Gastrocnemius medialis (tissue), 4 donors: Measurements from ENCODE around the gene HBQ1. TPM values are rescaled to one million over a fixed set of nuclear protein-coding genes. Genes with fewer than 3 reads are reported as not detected.
"Not testable (repeated sequence)": the region's sequence is repeated elsewhere in the genome, so short reads cannot be mapped to it uniquely, and the experiment has no call there.

Source experiments
- ATAC-seq, 2 donors: fragments of 150-250 bp; one replicate each; pipeline ENCODE4 v1.9.1; 2016
- DNase-seq, 2 donors: peaks; one replicate each; pipeline ENCODE4 v3.0.0-alpha.2; 2019
- H3K27ac ChIP-seq, 4 donors: fragments of 200-600 bp; sonication (generic); 1 replicate in 1 of 4; 2 replicates in 3 of 4; pipeline ENCODE4 v1.5.1; 2016 to 2018; ENCODE audit warnings: mild to moderate bottlenecking in 2 of 4, moderate library complexity in 1 of 4
- H3K27me3 ChIP-seq, 3 donors: fragments of 200-600 bp; sonication (generic) in 2 of 3; 1 replicate in 1 of 3; 2 replicates in 2 of 3; pipeline versions ENCODE4 v1.5.1 to v1.6.0; 2016 to 2019; ENCODE audit warnings: mild to moderate bottlenecking in 1 of 3, moderate library complexity in 1 of 3
- H3K36me3 ChIP-seq, 2 donors: fragments of 200-600 bp; sonication (generic) in 1 of 2; one replicate each; pipeline ENCODE4 v1.5.1; 2017 to 2018
- H3K4me1 ChIP-seq, 2 donors: fragments of 200-600 bp; sonication (generic) in 1 of 2; one replicate each; pipeline ENCODE4 v1.5.1; 2016 to 2017; ENCODE audit warnings: mild to moderate bottlenecking in 2 of 2
- H3K4me3 ChIP-seq, 4 donors: fragments of 200-600 bp; sonication (generic) in 3 of 4; 1 replicate in 1 of 4; 2 replicates in 3 of 4; pipeline ENCODE4 v1.5.1; 2016 to 2019; ENCODE audit warnings: mild to moderate bottlenecking in 2 of 4
- H3K9me3 ChIP-seq, 3 donors: fragments of 200-600 bp; sonication (generic) in 2 of 3; 1 replicate in 1 of 3; 2 replicates in 2 of 3; pipeline ENCODE4 v1.5.1; 2016 to 2019
- CTCF ChIP-seq, 5 experiments: fragments of 450-650 bp in 3 of 5; fragments of 200-600 bp in 2 of 5; sonication (generic) in 2 of 5; IDR thresholded peaks in 4 of 5; conservative IDR thresholded peaks in 1 of 5; 1 replicate in 4 of 5; 2 replicates in 1 of 5; pipeline ENCODE4 v1.5.1; 2016 to 2019; ENCODE audit warnings: antibody characterized with exemption in 5 of 5, mild to moderate bottlenecking in 3 of 5, moderate library complexity in 3 of 5
- POLR2A ChIP-seq, 2 donors: fragments of 450-650 bp; IDR thresholded peaks; one replicate each; pipeline ENCODE4 v1.6.1; 2017; ENCODE audit warnings: antibody characterized with exemption in 2 of 2, mild to moderate bottlenecking in 2 of 2, moderate library complexity in 2 of 2
- in situ Hi-C, 4 donors: fragments of 200-750 bp; cut with MboI; loops; one replicate each; pipeline versions ENCODE4 v1.15.0 to v1.8.0; 2017; ENCODE audit warnings: low sequenced_read_pairs in 4 of 4
- intact Hi-C: fragments of 100-400 bp; cut with DNase I; formaldehyde crosslinking; loops from one replicate; pipeline ENCODE4 v1.15.1; 2023; ENCODE audit warnings: low total_unique reads
- total RNA-seq, 4 donors: library from RNA; depleted of rRNA; stranded (reverse); fragments of >200 nt; gene quantifications; one replicate each; pipeline versions ENCODE4 v1.1.0 to v1.2.3, GENCODE V29; 2016

Gene HBQ1
- total RNA-seq, 4 donors from 2014 or later, result not detected

GRCh38 chr16:152141-153128 is 27.8 kb upstream of the HBQ1 start, which contains the start of gene HBZ:
Gene HBZ (plus strand): TSS chr16:152644. CDS start chr16:152910, 266 bp downstream.
- Histone ChIP-seq H3K4me1 (peaks cover 6 to 7% of the 10 kb centered on the region in 2 donors), H3K36me3 (no peaks in the 10 kb centered on the region), H3K27ac (no peak within 1 kb of the TSS), H3K4me3 (no peak within 1 kb of the TSS), H3K27me3 (peaks cover 23 to 47% (median 32%) of the 10 kb centered on the region in 3 donors), H3K9me3 (no peaks in the 10 kb centered on the region)
- intact Hi-C loops, result no loop called here
- no peak for TF ChIP-seq POLR2A (IDR thresholded peaks at IDR 0.05)
- TF ChIP-seq CTCF (IDR thresholded peaks at IDR 0.05 in 4 of 5, conservative IDR thresholded peaks at IDR 0.05 in 1 of 5), result no peak
- ATAC-seq (no peak), DNase-seq (no peak)
- in situ Hi-C loops, result no loop called here

GRCh38 chr16:153129-153521 is 27.1 kb upstream of the HBQ1 start:
- H3K9me3 ChIP-seq, DNase-seq, H3K36me3 ChIP-seq, H3K27ac ChIP-seq, H3K4me1 ChIP-seq, in situ Hi-C loops, H3K4me3 ChIP-seq, intact Hi-C loops: not testable (repeated sequence)
- H3K27me3 ChIP-seq, result peaks cover 25 to 49% (median 32%) of the 10 kb centered on the region in 3 donors
- ATAC-seq, result peak in 1 of 2 donors; percentile 39

GRCh38 chr16:153550-154216 is 26.6 kb upstream of the HBQ1 start:
- H3K9me3 ChIP-seq, H3K4me3 ChIP-seq, in situ Hi-C loops, H3K4me1 ChIP-seq, DNase-seq, H3K27ac ChIP-seq, H3K36me3 ChIP-seq, intact Hi-C loops, ATAC-seq: not testable (repeated sequence)
- H3K27me3 ChIP-seq, result peaks cover 27 to 50% (median 32%) of the 10 kb centered on the region in 3 donors

- in situ Hi-C loops, result no loop called here
- DNase-seq (no peak), ATAC-seq (peak in 1 of 2 donors; percentile 53)
- Histone ChIP-seq H3K9me3 (no peaks in the 10 kb centered on the region), H3K4me3 (peak overlapping the region; percentile 47 to 62 (median 53)), H3K4me1 (peaks cover 6 to 7% of the 10 kb centered on the region in 2 donors), H3K27ac (no peak overlapping the region), H3K36me3 (no peaks in the 10 kb centered on the region), H3K27me3 (peaks cover 27 to 49% (median 32%) of the 10 kb centered on the region in 3 donors)
- no peak for TF ChIP-seq CTCF (IDR thresholded peaks at IDR 0.05 in 4 of 5, conservative IDR thresholded peaks at IDR 0.05 in 1 of 5)
- TF ChIP-seq POLR2A (IDR thresholded peaks at IDR 0.05), result no peak
- intact Hi-C loops, result no loop called here
These were observed 25.8 kb upstream of the HBQ1 start for GRCh38 chr16:154217-155030.

- Histone ChIP-seq H3K27me3 (peaks cover 27 to 47% (median 32%) of the 10 kb centered on the region in 3 donors), H3K27ac (no peak overlapping the region), H3K36me3 (no peaks in the 10 kb centered on the region), H3K4me1 (peaks cover 6 to 7% of the 10 kb centered on the region in 2 donors), H3K4me3 (peak overlapping the region in 1 of 4 donors; percentile 62), H3K9me3 (no peaks in the 10 kb centered on the region)
- intact Hi-C loops, result no loop called here
- DNase-seq (no peak), ATAC-seq (no peak)
- TF ChIP-seq CTCF (IDR thresholded peaks at IDR 0.05 in 4 of 5, conservative IDR thresholded peaks at IDR 0.05 in 1 of 5) (no peak), POLR2A (IDR thresholded peaks at IDR 0.05) (no peak)
- in situ Hi-C loops, result no loop called here
These were observed 25.2 kb upstream of the HBQ1 start for GRCh38 chr16:155031-155398.
